ENCODE results near the gene SCFD2.

DNA sequence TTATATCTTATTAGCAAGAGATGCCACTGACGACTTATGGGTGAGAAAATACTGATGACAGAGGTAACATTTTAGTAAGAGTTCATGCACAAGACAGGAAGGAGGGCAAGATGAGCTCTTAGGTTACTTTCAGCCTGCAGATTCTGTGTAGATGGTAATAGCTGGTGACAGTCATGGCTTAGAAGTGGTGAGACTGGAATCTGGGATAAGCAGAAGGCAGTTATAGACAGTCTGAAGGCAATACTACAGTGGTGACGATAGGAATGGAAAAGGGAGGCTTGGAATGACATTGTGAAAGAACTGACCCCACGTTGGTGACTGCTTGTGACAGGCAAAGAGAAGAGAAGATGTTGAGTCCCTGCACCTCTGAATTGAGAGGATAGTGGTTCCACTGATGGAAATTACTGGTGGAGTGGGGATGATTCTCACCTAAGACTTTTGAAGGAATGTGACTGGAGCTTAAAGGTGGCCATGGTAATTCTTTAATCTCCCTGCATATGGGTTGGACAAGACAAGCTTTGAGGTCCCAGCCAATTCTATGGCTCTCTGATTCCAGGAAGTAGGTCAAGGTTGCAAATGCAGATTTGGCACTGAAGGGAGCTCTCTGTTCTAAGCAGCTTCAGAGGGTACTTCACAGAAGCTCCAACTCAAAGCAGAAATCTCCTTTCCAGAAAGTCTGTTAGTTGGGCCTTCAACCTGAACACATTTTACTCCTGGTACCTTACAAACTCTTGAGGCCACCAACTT, 404.0 kb downstream of the SCFD2 start:
- TF ChIP-seq, protein P1, sequence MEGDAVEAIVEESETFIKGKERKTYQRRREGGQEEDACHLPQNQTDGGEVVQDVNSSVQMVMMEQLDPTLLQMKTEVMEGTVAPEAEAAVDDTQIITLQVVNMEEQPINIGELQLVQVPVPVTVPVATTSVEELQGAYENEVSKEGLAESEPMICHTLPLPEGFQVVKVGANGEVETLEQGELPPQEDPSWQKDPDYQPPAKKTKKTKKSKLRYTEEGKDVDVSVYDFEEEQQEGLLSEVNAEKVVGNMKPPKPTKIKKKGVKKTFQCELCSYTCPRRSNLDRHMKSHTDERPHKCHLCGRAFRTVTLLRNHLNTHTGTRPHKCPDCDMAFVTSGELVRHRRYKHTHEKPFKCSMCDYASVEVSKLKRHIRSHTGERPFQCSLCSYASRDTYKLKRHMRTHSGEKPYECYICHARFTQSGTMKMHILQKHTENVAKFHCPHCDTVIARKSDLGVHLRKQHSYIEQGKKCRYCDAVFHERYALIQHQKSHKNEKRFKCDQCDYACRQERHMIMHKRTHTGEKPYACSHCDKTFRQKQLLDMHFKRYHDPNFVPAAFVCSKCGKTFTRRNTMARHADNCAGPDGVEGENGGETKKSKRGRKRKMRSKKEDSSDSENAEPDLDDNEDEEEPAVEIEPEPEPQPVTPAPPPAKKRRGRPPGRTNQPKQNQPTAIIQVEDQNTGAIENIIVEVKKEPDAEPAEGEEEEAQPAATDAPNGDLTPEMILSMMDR (IDR thresholded peaks at IDR 0.05; ENCODE audit: insufficient read depth, low read depth, low read length): no peak
- TF ChIP-seq EZH2 (IDR thresholded peaks at IDR 0.05; ENCODE audit: insufficient read depth, low read length): no peak

Data from astrocyte (in vitro differentiated cells and primary cell).